GM12891 (cell line): ENCODE measurements around the gene PTGFRN.

Source experiments
- DNase-seq: peaks from one replicate; pipeline ENCODE4 v3.0.0; 2011; ENCODE audit warnings: low spot score; ENCODE audit not compliant: insufficient read length
- FAIRE-seq: peaks from 2 replicates; lab custom pipeline; 2011; peaks lifted over from hg19 to GRCh38; lab: Jason Lieb, UNC
- PAX5 ChIP-seq: IDR thresholded peaks from 2 replicates; pipeline ENCODE4 v1.6.1; 2011; ENCODE audit warnings: low read length, moderate library complexity, mild to moderate bottlenecking; ENCODE audit not compliant: insufficient read depth, severe bottlenecking
- POLR2A ChIP-seq: IDR thresholded peaks from 2 replicates; pipeline ENCODE4 v1.6.1; 2011; ENCODE audit warnings: low read depth, low read length, control low read depth
- POLR2AphosphoS5 ChIP-seq: IDR thresholded peaks from 2 replicates; pipeline ENCODE4 v1.6.1; 2011; ENCODE audit warnings: low read depth, low read length, control low read depth
- POU2F2 ChIP-seq: IDR thresholded peaks from 2 replicates; pipeline ENCODE4 v1.6.1; 2011; ENCODE audit warnings: low read depth, mild to moderate bottlenecking, control low read depth, low read length, moderate library complexity
- SPI1 ChIP-seq: IDR thresholded peaks from 2 replicates; pipeline ENCODE4 v1.6.1; 2011; ENCODE audit warnings: low read depth, low read length, control low read depth
- TAF1 ChIP-seq: IDR thresholded peaks from 2 replicates; pipeline ENCODE4 v1.6.1; 2011; ENCODE audit warnings: low read depth, low read length, control low read depth

The PTGFRN gene

GRCh38 chr1:116982319-116983004 lies 72.7 kb downstream of the PTGFRN start:
- no peak for TF ChIP-seq POU2F2
- no peak for TF ChIP-seq PAX5
- no peak for TF ChIP-seq SPI1
- no peak for TF ChIP-seq TAF1
- TF ChIP-seq POLR2AphosphoS5, result no peak
- no peak for TF ChIP-seq POLR2A
- FAIRE-seq, result no peak
- DNase-seq, result no peak

- DNase-seq, result no peak
- TF ChIP-seq POU2F2 (no peak), PAX5 (no peak), TAF1 (no peak), POLR2AphosphoS5 (no peak), POLR2A (no peak), SPI1 (no peak)
- FAIRE-seq, result no peak
These were observed 73.4 kb downstream of the PTGFRN start for GRCh38 chr1:116983112-116983511.

- no peak for FAIRE-seq
These were observed 74.0 kb downstream of the PTGFRN start for GRCh38 chr1:116983678-116984077.

GRCh38 chr1:116984406-116985160 lies 74.9 kb downstream of the PTGFRN start:
- FAIRE-seq (no peak), DNase-seq (no peak)
- TF ChIP-seq POU2F2, result no peak
- no peak for TF ChIP-seq TAF1
- TF ChIP-seq PAX5, result no peak
- no peak for TF ChIP-seq POLR2AphosphoS5
- no peak for TF ChIP-seq POLR2A
- no peak for TF ChIP-seq SPI1

More at GRCh38 chr1:116983678-116984077, 74.0 kb downstream of the PTGFRN start:
- TF ChIP-seq TAF1 (no peak), PAX5 (no peak), SPI1 (no peak), POLR2AphosphoS5 (no peak), POU2F2 (no peak), POLR2A (no peak)
- no peak for DNase-seq

GRCh38 chr1:116986421-116987255 lies 76.9 kb downstream of the PTGFRN start:
- TF ChIP-seq POLR2A (no peak), POU2F2 (no peak), PAX5 (no peak), SPI1 (no peak), POLR2AphosphoS5 (no peak), TAF1 (no peak)
- DNase-seq (no peak), FAIRE-seq (no peak)

- FAIRE-seq, result no peak
- TF ChIP-seq POU2F2 (no peak), POLR2A (no peak), SPI1 (no peak), POLR2AphosphoS5 (no peak), TAF1 (no peak), PAX5 (no peak)
- no peak for DNase-seq
These were observed 77.5 kb downstream of the PTGFRN start for GRCh38 chr1:116987256-116987555.

- no peak for FAIRE-seq
These were observed 78.5 kb downstream of the PTGFRN start for GRCh38 chr1:116988248-116988647.

GRCh38 chr1:116988908-116989307 lies 79.2 kb downstream of the PTGFRN start:
- DNase-seq (no peak), FAIRE-seq (no peak)
- no peak for TF ChIP-seq SPI1
- no peak for TF ChIP-seq POLR2AphosphoS5
- TF ChIP-seq TAF1, result no peak
- TF ChIP-seq POLR2A, result no peak
- TF ChIP-seq POU2F2, result no peak
- no peak for TF ChIP-seq PAX5

More at GRCh38 chr1:116988248-116988647, 78.5 kb downstream of the PTGFRN start:
- TF ChIP-seq SPI1 (no peak), PAX5 (no peak), POLR2AphosphoS5 (no peak), POU2F2 (no peak), TAF1 (no peak), POLR2A (no peak)
- DNase-seq, result no peak

- no peak for TF ChIP-seq POLR2A
- no peak for TF ChIP-seq TAF1
- no peak for TF ChIP-seq POU2F2
- no peak for TF ChIP-seq SPI1
- TF ChIP-seq PAX5, result no peak
- no peak for TF ChIP-seq POLR2AphosphoS5
- FAIRE-seq, result no peak
- no peak for DNase-seq
These were observed 80.1 kb downstream of the PTGFRN start for GRCh38 chr1:116989835-116990234.
